CD8-positive, alpha-beta memory T cell (primary cell): ENCODE measurements around the gene NOL4L. TPM values are rescaled to one million over a fixed set of nuclear protein-coding genes. Genes with fewer than 3 reads are reported as not detected.

ENCODE experiments used
- CTCF ChIA-PET: fragments of 350-600 bp; sonication (Branson Sonifier 250); formaldehyde crosslinking; loops from one replicate; lab custom pipeline; 2021; ENCODE audit warnings: antibody characterized with exemption; lab: Charles Lee
- POLR2A ChIA-PET: fragments of 350-600 bp; sonication (Branson Sonifier 250); formaldehyde crosslinking; loops from one replicate; lab custom pipeline; 2021; ENCODE audit warnings: antibody characterized with exemption; lab: Charles Lee
- DNase-seq, 5 donors: peaks; one replicate each; pipeline versions ENCODE4 v3.0.0 to v3.0.0-alpha.2; 2020 to 2022; ENCODE audit warnings: mixed read lengths in 1 of 5
- H3K27ac ChIP-seq: one replicate; pipeline ENCODE4 v1.7.0; 2013; ENCODE audit warnings: low read depth, mild to moderate bottlenecking, low read length, moderate library complexity
- H3K27me3 ChIP-seq: 2 replicates; pipeline ENCODE4 v1.7.0; 2013; ENCODE audit warnings: low read length, mild to moderate bottlenecking; ENCODE audit not compliant: insufficient read depth, poor library complexity, severe bottlenecking
- H3K36me3 ChIP-seq: 2 replicates; pipeline ENCODE4 v1.7.0; 2013; ENCODE audit warnings: mild to moderate bottlenecking, low read length, moderate library complexity; ENCODE audit not compliant: insufficient read depth
- H3K4me1 ChIP-seq: 2 replicates; pipeline ENCODE4 v1.7.0; 2013; ENCODE audit warnings: mild to moderate bottlenecking, low read length, moderate library complexity; ENCODE audit not compliant: insufficient read depth
- H3K4me3 ChIP-seq: 2 replicates; pipeline ENCODE4 v1.7.0; 2013; ENCODE audit warnings: mild to moderate bottlenecking, low read length
- H3K9me3 ChIP-seq: 2 replicates; pipeline ENCODE4 v1.7.0; 2013; ENCODE audit warnings: mild to moderate bottlenecking, low read length
- H3K27ac Mint-ChIP-seq, 8 donors: one replicate each; pipeline ENCODE4 v1.8.0; 2020 to 2021; ENCODE audit warnings: mixed read lengths in 8 of 8, mild to moderate bottlenecking in 6 of 8, inconsistent platforms in 3 of 8, moderate library complexity in 3 of 8
- H3K27me3 Mint-ChIP-seq, 2 donors: one replicate each; pipeline ENCODE4 v1.8.0; 2020 to 2021; ENCODE audit warnings: mixed read lengths in 2 of 2, mild to moderate bottlenecking in 1 of 2, moderate library complexity in 1 of 2
- H3K36me3 Mint-ChIP-seq, 3 donors: one replicate each; pipeline ENCODE4 v1.8.0; 2020 to 2021; ENCODE audit warnings: mixed read lengths in 3 of 3, inconsistent platforms in 1 of 3, mild to moderate bottlenecking in 1 of 3
- H3K4me1 Mint-ChIP-seq, 3 donors: one replicate each; pipeline ENCODE4 v1.8.0; 2020 to 2021; ENCODE audit warnings: mixed read lengths in 3 of 3, inconsistent platforms in 1 of 3, mild to moderate bottlenecking in 1 of 3
- H3K4me3 Mint-ChIP-seq, 7 donors: one replicate each; pipeline ENCODE4 v1.8.0; 2020 to 2021; ENCODE audit warnings: mixed read lengths in 7 of 7, mild to moderate bottlenecking in 6 of 7, moderate library complexity in 4 of 7, inconsistent platforms in 2 of 7
- H3K9me3 Mint-ChIP-seq, 5 donors: one replicate each; pipeline ENCODE4 v1.8.0; 2020 to 2022; ENCODE audit warnings: mixed read lengths in 5 of 5, mild to moderate bottlenecking in 3 of 5, moderate library complexity in 2 of 5, inconsistent platforms in 1 of 5
- polyA plus RNA-seq: library from polyadenylated mRNA; unstranded; fragments of 300-500 nt; fragmentation: Illumina TruSeq; gene quantifications from one replicate; pipeline ENCODE4 v1.2.3, GENCODE V29; 2021
- total RNA-seq, 2 experiments: library from RNA; stranded (reverse); gene quantifications; one replicate each; pipeline ENCODE4 v1.2.3, GENCODE V29; 2021

The NOL4L gene
- total and polyA plus RNA-seq, 3 experiments from 2014 or later: 15.4 to 19.8 (median 15.8) TPM

DNA sequence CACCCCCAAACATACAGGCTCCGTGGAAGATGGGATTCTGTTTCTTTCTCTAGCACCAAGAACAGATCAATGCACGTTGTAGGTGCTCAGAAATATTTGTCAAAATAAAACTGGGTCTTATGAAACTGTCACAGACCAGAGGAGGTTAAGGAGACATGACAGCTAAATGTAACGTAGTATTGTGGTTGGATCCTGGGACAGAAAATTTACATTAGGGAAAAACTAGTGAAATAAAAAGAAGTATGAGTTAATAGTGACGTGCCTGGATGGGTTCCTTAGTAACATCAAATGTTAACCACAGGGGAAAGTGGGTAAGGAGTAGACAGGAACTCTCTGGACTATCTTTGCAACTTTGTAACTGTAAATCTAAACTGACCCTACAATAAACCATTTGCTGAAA is 31.5 kb downstream of the NOL4L start:
- no peak for DNase-seq
- peak overlapping the region in 1 of 7 donors; percentile 1 for H3K4me3 Mint-ChIP-seq
- no peaks in the 10 kb centered on the region for H3K9me3 Mint-ChIP-seq
- H3K36me3 Mint-ChIP-seq: peaks cover 0 to 21% (median 6%) of the 10 kb centered on the region in 3 donors
- H3K27ac Mint-ChIP-seq: peak overlapping the region in 7 of 8 donors; percentile 20 to 93 (median 52)
- H3K4me1 Mint-ChIP-seq: peaks cover 47 to 76% (median 63%) of the 10 kb centered on the region in 3 donors
- no peaks in the 10 kb centered on the region for H3K36me3 ChIP-seq
- POLR2A ChIA-PET: no interaction called here
- H3K27ac ChIP-seq: no peak overlapping the region
- peaks cover 36% of the 10 kb centered on the region for H3K4me1 ChIP-seq
- no peaks in the 10 kb centered on the region for H3K27me3 Mint-ChIP-seq
- H3K9me3 ChIP-seq: no peaks in the 10 kb centered on the region
- CTCF ChIA-PET: no interaction called here
- H3K4me3 ChIP-seq: no peak overlapping the region
- no peaks in the 10 kb centered on the region for H3K27me3 ChIP-seq

- H3K4me3 ChIP-seq: no peak overlapping the region
- POLR2A ChIA-PET: no interaction called here
- Mint-ChIP-seq H3K36me3 (peaks cover 0 to 21% (median 9%) of the 10 kb centered on the region in 3 donors), H3K27me3 (no peaks in the 10 kb centered on the region), H3K9me3 (no peaks in the 10 kb centered on the region), H3K27ac (peak overlapping the region in 5 of 8 donors; percentile 17 to 73 (median 63)), H3K4me1 (peaks cover 57 to 79% (median 70%) of the 10 kb centered on the region in 3 donors), H3K4me3 (no peak overlapping the region)
- peaks cover 44% of the 10 kb centered on the region for H3K4me1 ChIP-seq
- no peaks in the 10 kb centered on the region for H3K27me3 ChIP-seq
- DNase-seq: no peak
- H3K36me3 ChIP-seq: no peaks in the 10 kb centered on the region
- H3K27ac ChIP-seq: no peak overlapping the region
- H3K9me3 ChIP-seq: no peaks in the 10 kb centered on the region
- CTCF ChIA-PET: interaction anchor here (0.9 to 1.0 kb wide), 2 partner anchors 11 to 12 kb away, joined by 4 read pairs; no protein-coding TSS in a partner anchor
Measured at GRCh38 chr20:32551693-32552092, 33.4 kb downstream of the NOL4L start.

GRCh38 chr20:32549842-32550241 is 35.3 kb downstream of the NOL4L start:
- Mint-ChIP-seq H3K36me3 (peaks cover 0 to 20% (median 7%) of the 10 kb centered on the region in 3 donors), H3K27ac (peak overlapping the region in 1 of 8 donors; percentile 43), H3K4me1 (peaks cover 53 to 78% (median 64%) of the 10 kb centered on the region in 3 donors), H3K9me3 (no peaks in the 10 kb centered on the region), H3K4me3 (no peak overlapping the region), H3K27me3 (no peaks in the 10 kb centered on the region)
- Histone ChIP-seq H3K4me3 (no peak overlapping the region), H3K36me3 (no peaks in the 10 kb centered on the region), H3K27ac (no peak overlapping the region), H3K4me1 (peaks cover 36% of the 10 kb centered on the region), H3K27me3 (no peaks in the 10 kb centered on the region), H3K9me3 (no peaks in the 10 kb centered on the region)
- DNase-seq: no peak
- ChIA-PET POLR2A (interaction anchor here (0.8 kb wide), 1 partner anchor 12 kb away, joined by 3 read pairs; no protein-coding TSS in a partner anchor), CTCF (no interaction called here)

DNA sequence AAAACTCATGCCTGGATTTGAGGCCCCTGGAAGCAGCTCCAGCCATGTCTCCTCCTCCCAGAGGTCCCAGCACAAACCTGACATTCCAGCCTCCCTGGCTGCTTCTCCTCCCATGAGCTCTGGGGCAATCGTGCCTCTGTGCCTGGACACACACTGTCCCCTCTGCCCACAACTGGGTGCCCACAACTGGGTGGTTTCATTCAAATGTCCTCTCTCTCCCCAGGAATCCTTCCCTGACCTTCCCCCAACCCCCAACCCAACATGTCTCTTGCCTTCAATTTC is 37.4 kb downstream of the NOL4L start:
- H3K27ac Mint-ChIP-seq: peak overlapping the region; percentile 30 to 94 (median 78)
- peaks cover 53 to 76% (median 63%) of the 10 kb centered on the region in 3 donors for H3K4me1 Mint-ChIP-seq
- Histone ChIP-seq H3K27ac (no peak overlapping the region), H3K4me1 (peaks cover 34% of the 10 kb centered on the region), H3K9me3 (no peaks in the 10 kb centered on the region), H3K27me3 (no peaks in the 10 kb centered on the region), H3K36me3 (no peaks in the 10 kb centered on the region), H3K4me3 (no peak overlapping the region)
- H3K9me3 Mint-ChIP-seq: no peaks in the 10 kb centered on the region
- ChIA-PET POLR2A (no interaction called here), CTCF (interaction anchor here (1.7 kb wide), 1 partner anchor 25 kb away, joined by 5 read pairs; no protein-coding TSS in a partner anchor)
- peaks cover 0 to 33% (median 7%) of the 10 kb centered on the region in 3 donors for H3K36me3 Mint-ChIP-seq
- DNase-seq: no peak
- H3K4me3 Mint-ChIP-seq: peak overlapping the region in 1 of 7 donors; percentile 24
- no peaks in the 10 kb centered on the region for H3K27me3 Mint-ChIP-seq

- H3K27ac Mint-ChIP-seq: peak overlapping the region; percentile 63 to 94 (median 86)
- DNase-seq: no peak
- no peaks in the 10 kb centered on the region for H3K9me3 Mint-ChIP-seq
- H3K4me1 Mint-ChIP-seq: peaks cover 59 to 79% (median 69%) of the 10 kb centered on the region in 3 donors
- Histone ChIP-seq H3K27ac (no peak overlapping the region), H3K4me3 (no peak overlapping the region), H3K9me3 (no peaks in the 10 kb centered on the region), H3K4me1 (peaks cover 40% of the 10 kb centered on the region), H3K27me3 (no peaks in the 10 kb centered on the region), H3K36me3 (no peaks in the 10 kb centered on the region)
- H3K36me3 Mint-ChIP-seq: peaks cover 0 to 36% (median 7%) of the 10 kb centered on the region in 3 donors
- H3K27me3 Mint-ChIP-seq: no peaks in the 10 kb centered on the region
- ChIA-PET CTCF (interaction anchor here (1.7 kb wide), 1 partner anchor 24 kb away, joined by 5 read pairs; no protein-coding TSS in a partner anchor), POLR2A (no interaction called here)
- H3K4me3 Mint-ChIP-seq: no peak overlapping the region
Measured at GRCh38 chr20:32546918-32547752, 38.0 kb downstream of the NOL4L start.

DNA sequence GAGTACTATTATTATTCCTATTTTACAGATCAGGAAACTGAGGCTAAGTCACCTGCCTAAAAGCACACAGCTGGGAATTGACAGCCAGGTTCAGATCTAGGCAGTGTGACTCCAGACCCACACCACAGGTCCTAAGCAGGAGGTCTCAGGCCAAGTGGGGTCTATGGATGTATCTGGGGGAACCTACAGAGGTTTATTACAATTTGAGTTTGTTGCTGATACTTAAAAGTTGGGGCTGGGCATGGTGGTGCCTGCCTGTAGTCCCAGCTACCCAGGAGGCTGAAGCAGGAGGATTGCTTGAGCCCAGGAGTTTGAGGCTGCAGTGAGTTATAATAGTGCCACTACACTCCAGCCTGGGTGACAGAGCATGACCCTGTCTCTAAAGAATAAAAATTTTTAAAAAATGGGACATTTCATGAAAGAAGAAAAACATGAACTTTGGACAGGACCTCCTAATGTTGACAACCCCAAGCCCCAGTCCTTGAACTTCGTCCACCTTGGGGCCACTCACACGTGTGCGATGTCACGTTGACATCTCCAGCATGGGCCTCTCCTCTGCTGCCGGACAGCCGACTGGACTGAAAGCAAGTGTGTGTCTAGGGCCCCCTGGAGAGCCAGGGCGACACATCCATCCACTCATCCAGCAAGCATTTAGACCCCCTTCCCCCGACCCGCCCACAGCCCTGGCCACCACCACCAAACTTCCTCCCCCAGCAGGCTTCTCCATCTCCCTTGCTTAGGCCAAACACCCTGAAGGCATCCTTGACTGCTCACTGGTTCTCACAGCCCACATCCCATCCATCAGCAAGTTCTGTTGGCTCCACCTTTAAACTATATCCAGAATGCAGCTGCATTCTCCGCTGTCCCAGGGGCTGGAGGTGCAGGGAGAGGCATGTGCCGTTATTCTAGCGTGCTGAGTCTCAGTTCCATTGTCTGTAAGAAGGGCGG is 40.0 kb downstream of the NOL4L start:
- Mint-ChIP-seq H3K9me3 (no peaks in the 10 kb centered on the region), H3K27me3 (no peaks in the 10 kb centered on the region), H3K27ac (peak overlapping the region; percentile 76 to 100 (median 88)), H3K4me1 (peaks cover 71 to 92% (median 81%) of the 10 kb centered on the region in 3 donors), H3K36me3 (peaks cover 0 to 36% (median 7%) of the 10 kb centered on the region in 3 donors), H3K4me3 (peak overlapping the region in 1 of 7 donors; percentile 9)
- H3K4me3 ChIP-seq: no peak overlapping the region
- POLR2A ChIA-PET: no interaction called here
- no peak overlapping the region for H3K27ac ChIP-seq
- no peaks in the 10 kb centered on the region for H3K36me3 ChIP-seq
- CTCF ChIA-PET: interaction anchor here (13.4 kb wide), 1 partner anchor 21 kb away, joined by 227 read pairs; no protein-coding TSS in a partner anchor
- no peaks in the 10 kb centered on the region for H3K9me3 ChIP-seq
- H3K27me3 ChIP-seq: no peaks in the 10 kb centered on the region
- DNase-seq: no peak
- H3K4me1 ChIP-seq: peaks cover 59% of the 10 kb centered on the region

GRCh38 chr20:32544260-32544722 is 40.8 kb downstream of the NOL4L start:
- peaks cover 77 to 94% (median 85%) of the 10 kb centered on the region in 3 donors for H3K4me1 Mint-ChIP-seq
- Histone ChIP-seq H3K36me3 (no peaks in the 10 kb centered on the region), H3K9me3 (no peaks in the 10 kb centered on the region), H3K27me3 (no peaks in the 10 kb centered on the region), H3K4me1 (peaks cover 68% of the 10 kb centered on the region), H3K27ac (no peak overlapping the region), H3K4me3 (no peak overlapping the region)
- peak overlapping the region; percentile 83 to 100 (median 88) for H3K27ac Mint-ChIP-seq
- no peak for DNase-seq
- H3K4me3 Mint-ChIP-seq: peak overlapping the region in 1 of 7 donors; percentile 62
- peaks cover 0 to 34% (median 4%) of the 10 kb centered on the region in 3 donors for H3K36me3 Mint-ChIP-seq
- CTCF ChIA-PET: interaction anchor here (13.4 kb wide), 1 partner anchor 20 kb away, joined by 227 read pairs; no protein-coding TSS in a partner anchor
- no peaks in the 10 kb centered on the region for H3K9me3 Mint-ChIP-seq
- no peaks in the 10 kb centered on the region for H3K27me3 Mint-ChIP-seq
- POLR2A ChIA-PET: no interaction called here
